Stimulated activated CD4-positive, alpha-beta T cell treated with anti-CD3 and anti-CD28 coated beads, Interleukin-4, amount 100 ng/mL, for 24 hours (primary cell): ENCODE data around the gene RBKS.
"Not testable (repeated sequence)": the region's sequence is repeated elsewhere in the genome, so short reads cannot be mapped to it uniquely, and the experiment has no call there.

Source experiments
- DNase-seq: peaks from one replicate; pipeline ENCODE4 v3.0.0-alpha.2; 2020

Gene RBKS

DNA sequence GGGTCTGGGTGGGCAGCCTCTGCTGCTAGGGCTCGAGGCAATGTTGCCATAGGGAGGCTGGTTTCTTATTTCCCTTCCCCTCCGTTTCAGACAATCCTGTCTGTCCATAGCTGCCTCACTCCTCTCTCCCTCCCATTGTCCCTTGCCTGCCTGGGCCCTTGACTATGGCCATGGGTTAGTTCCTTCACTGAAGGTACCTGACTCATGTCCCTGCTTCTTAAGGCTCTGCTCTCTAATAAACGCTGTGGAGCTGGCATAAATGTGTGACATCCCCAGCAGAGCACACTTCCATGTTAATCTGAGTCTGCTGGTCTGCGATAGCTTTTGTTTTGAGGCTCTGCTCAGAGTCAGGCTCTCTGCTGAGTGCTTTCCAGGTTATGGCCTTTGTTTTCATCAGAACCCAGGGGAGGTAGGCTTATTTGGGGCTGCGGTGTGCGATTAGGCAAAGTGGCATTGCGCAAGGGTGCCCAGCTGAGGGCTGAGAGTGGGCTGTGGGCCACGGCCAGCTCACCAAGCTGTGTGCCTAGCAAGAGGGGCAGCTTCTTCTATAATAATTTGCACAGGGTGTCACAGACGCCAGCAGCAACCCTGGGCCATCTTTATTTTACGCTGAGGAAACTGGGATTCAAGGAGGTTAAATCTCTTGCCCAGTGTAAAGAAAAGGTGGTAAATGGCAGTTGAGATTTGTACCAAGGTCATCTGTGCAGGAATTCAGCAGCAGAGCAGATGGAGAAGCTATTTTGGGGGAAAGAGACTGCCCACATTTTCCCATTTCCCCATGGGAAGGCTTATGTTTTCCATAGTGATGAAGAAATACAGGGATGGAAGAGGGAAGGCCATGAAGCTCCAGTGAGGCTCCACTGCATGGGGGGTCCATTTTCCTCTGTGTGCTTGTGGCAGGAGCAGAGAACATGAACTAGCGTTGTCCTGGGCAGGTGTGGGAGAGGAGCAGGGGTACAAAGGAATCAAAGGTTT is 93.1 kb downstream of the RBKS start:
- DNase-seq: no peak

GRCh38 chr2:27795868-27796277 is 94.3 kb downstream of the RBKS start:
- DNase-seq: no peak

- no peak for DNase-seq
Observed at GRCh38 chr2:27795093-27795834, 94.9 kb downstream of the RBKS start.

DNA sequence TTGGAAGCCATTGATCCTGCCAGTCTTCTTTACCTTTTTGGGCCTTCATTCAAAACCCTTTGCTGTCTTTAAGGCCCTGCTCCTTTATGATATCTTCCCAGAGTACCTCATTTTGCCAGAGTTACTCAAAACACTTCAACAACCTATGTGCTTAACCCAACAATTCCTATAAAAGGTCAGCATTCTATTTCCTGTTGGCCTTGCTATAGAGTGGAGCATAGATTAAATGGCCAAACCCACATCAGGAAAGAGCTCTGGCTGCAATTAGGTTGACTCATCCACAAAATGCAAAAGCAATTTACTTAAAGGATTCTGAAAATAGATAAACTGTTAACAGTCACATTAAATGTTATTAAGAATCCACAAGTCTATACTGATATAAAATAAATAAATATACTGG is 97.4 kb downstream of the RBKS start:
- no peak for DNase-seq

DNA sequence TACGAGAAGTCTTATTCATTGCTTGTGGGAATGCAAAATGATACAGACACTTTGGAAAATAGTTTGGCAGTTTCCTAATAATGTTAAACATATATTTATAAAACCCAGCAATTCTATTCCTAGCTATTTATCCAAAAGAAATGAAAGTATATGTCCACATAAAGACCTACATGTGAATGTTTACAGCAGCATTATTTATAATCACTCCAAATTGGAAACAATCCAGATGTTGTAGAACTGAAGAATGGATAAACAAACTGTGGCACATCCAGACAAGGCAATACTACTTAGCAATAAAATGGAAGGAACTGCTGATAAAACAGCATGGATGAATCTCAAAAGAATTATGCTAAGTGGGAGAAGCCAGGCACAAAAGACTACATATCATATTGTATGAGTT is 99.4 kb downstream of the RBKS start:
- DNase-seq: no peak

DNA sequence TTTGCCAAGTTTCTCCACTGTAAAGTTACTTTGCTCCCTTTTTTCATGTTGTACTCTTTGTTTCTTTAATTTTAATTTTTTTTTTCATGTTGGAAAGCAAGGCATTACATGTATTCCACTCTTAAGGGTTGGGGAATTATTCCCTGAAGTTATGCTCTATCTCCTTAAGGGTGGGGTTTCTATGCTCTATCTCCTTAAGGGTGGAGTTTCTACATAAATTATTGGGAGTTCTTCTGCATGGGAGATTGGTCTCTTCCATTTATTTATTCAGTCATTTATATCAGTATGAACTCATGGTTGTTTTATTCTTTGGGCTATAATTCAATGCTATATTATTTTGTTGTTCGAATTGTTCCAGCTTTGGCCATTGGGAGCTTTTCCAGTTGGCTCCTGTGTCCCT is 107.5 kb downstream of the RBKS start:
- DNase-seq: no peak

GRCh38 chr2:27781496-27781895 is 108.7 kb downstream of the RBKS start:
- DNase-seq: no peak

DNA sequence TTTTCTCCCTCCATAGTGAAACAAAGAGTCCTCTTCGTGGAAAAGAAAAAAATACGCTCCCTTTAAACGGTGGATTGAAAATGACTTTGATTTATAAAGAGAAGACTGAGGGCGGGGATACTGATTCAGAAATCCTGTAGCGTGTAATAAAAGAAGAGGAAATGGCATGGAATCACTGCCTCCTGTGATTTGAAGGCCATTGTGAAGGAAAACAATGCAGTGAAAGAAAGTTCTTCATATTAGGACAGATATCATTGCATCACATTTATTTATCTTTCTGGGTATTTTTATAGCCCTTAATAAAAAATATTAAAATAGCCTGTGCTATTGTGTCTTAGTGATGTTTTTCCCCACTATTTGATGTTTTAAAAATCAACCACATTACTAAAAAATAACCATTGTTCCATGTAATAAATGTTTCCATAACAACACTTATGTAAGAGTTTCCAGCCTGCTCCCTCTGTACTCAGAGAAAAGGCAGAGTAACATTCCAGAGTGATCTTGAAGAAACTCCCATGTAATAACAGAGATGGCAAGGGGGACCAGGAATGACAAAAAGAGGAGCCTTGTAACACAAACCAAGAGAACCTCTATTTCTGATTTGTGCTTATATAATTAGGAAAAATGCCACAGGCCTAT is 110.7 kb downstream of the RBKS start:
- no peak for DNase-seq

DNA sequence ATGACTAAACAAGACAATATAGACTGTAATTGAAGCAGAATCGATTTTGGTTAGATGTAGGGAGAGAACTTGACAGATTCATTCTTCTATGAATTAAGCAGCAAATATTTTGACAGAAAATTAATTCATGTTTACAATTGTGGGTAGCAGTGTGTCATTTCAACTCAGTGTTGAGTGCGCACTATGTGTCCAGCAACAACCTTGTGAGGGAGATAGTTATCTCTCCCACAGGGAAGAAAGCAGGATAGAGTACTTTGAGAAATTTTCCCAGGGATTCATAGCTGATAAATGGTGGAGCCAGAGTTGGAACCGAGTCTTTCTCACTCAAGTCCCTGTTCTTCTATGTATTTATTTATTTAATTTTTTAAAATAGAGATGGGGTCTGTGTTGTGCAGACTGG is 113.5 kb downstream of the RBKS start:
- no peak for DNase-seq

- no peak for DNase-seq
Observed at GRCh38 chr2:27776097-27776496, 114.1 kb downstream of the RBKS start.

GRCh38 chr2:27773959-27774358 is 116.2 kb downstream of the RBKS start:
- no peak for DNase-seq

GRCh38 chr2:27772804-27773203 is 117.4 kb downstream of the RBKS start:
- DNase-seq: no peak

- DNase-seq: peak; percentile 94
Observed at GRCh38 chr2:27771548-27772335, 118.4 kb downstream of the RBKS start, which contains the start of gene MRPL33. Gene MRPL33, plus strand, starts transcription at chr2:27771719. Its CDS starts 59 bp downstream, at chr2:27771778.

DNA sequence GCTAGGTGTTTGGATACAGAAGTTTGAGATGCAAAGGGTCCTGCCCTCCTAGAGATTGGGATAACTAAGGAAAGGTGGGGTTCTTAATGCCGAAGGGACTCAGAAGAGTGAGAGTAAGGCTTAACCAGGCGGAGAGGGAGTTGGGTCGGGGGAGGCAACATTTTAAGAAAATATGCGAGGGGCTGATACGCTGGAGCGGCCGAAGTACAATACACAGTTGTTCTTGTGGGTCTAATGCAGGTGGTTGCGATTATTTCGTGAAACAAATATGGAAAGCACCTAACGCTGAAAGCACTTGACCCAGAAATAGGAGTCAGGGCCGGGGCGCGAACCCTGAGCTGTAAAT is 119.0 kb downstream of the RBKS start:
- no peak for DNase-seq

DNA sequence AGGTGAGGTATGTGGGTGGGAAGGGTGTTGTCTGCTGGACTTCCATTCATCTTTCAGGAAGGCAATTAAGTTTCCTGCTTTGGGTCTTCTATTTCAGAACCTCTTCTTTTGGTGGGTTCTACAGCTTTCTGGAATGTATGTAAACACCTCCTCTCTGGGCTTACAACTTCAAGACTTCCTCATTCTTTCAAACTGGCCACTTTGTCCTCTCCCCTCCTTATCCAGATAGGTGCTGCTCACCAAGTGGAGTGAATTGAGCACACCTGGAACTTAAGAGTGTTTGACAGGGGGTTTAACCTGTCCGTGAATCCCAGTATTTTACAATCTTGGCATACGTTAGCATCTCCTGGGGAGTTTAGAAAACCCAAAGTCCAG is 123.9 kb downstream of the RBKS start:
- no peak for DNase-seq

DNA sequence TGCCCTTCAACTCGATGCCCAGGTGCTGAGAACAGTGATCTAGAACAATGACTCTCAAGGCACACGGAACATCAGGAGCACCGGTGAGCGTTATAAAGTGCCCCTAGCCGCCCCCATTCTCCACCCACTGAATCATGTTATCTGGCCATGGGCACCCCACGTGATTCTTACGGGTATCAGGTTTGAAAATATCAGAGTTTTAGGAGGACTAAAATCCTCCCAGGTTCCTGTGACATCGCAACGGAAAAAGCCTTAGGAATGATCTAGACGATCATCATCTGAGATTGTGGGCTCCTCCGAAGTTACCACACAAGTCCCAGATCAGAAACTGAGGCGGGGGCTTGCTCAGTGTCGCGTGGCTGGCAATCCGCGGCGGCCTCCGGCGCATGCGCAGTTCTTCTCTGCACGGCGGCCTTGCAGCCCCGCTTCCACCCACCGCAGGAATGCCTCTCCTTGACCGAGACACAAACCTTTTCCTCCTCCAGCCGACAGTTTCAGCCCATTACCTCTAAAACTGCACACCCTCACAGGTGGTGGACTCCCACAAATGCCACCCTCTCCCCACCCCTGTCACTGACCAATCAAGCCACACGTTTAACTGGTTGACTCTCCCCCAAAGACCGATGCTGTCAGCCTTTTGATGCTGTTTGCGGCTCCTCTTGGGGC is 124.4 kb downstream of the RBKS start:
- DNase-seq: peak; percentile 61

- not testable (repeated sequence) for DNase-seq
Observed at GRCh38 chr2:27764526-27764925, 125.7 kb downstream of the RBKS start.

GRCh38 chr2:27763907-27764267 is 126.3 kb downstream of the RBKS start:
- no peak for DNase-seq

DNA sequence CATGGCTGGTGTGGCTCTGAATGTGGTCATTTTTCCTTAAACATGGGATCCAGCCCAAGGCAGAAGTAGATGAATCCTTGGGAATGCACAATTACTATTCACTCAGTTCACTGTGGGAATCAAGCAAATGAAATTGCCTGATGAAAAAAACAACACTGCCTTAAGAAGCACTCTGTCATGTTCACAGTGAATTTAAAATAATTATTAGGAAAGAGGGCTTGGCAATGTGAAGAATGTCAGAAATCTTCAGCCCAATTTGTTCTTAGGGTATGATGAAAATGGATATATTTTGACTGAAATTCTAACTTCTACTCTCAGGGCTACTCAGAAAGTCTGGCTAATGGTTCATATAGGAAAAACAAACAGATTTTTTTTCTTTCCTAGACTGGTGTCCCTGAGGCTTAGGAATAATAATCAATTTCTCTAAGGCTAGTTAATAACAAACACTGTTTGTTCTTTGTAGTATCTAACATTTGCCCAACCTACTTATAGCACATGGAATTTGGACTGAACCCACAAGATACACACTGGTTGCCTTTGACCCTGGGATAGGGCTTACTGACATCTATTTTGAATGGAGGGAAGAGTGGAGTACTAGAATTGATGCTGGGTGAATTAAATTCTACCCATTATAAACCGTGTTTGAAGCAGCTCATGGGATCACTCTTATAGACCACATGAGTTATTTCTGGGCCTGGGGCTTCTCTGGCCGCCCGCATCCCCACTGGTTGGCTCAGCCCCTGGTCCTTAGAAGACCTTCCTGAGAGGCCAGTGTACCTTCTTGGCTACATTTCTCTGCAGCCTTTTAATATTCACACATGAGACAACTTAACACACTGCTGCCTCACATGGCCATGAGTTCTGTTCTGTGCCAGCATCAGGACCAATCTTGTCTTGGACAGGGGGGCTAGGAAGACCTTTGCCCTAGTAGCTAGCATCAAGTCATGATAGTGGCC is 127.0 kb downstream of the RBKS start:
- no peak for DNase-seq

GRCh38 chr2:27756544-27757498 is 133.4 kb downstream of the RBKS start:
- no peak for DNase-seq
